Epithelial cell of esophagus (primary cell): ENCODE results near the gene AGXT.

Experiments used
- DNase-seq: peaks from one replicate; pipeline ENCODE4 v3.0.0; 2010; ENCODE audit warnings: low read depth
- H3K4me3 ChIP-seq: 2 replicates; pipeline ENCODE4 v1.5.1; 2011; ENCODE audit warnings: mild to moderate bottlenecking, low read length, control low read depth
- CTCF ChIP-seq: IDR thresholded peaks from 2 replicates; pipeline ENCODE4 v1.5.1; 2011; ENCODE audit warnings: low read depth, mild to moderate bottlenecking, low read length, control low read depth, inconsistent platforms; ENCODE audit not compliant: insufficient read depth; ENCODE audit errors: missing control alignments

Gene AGXT

DNA sequence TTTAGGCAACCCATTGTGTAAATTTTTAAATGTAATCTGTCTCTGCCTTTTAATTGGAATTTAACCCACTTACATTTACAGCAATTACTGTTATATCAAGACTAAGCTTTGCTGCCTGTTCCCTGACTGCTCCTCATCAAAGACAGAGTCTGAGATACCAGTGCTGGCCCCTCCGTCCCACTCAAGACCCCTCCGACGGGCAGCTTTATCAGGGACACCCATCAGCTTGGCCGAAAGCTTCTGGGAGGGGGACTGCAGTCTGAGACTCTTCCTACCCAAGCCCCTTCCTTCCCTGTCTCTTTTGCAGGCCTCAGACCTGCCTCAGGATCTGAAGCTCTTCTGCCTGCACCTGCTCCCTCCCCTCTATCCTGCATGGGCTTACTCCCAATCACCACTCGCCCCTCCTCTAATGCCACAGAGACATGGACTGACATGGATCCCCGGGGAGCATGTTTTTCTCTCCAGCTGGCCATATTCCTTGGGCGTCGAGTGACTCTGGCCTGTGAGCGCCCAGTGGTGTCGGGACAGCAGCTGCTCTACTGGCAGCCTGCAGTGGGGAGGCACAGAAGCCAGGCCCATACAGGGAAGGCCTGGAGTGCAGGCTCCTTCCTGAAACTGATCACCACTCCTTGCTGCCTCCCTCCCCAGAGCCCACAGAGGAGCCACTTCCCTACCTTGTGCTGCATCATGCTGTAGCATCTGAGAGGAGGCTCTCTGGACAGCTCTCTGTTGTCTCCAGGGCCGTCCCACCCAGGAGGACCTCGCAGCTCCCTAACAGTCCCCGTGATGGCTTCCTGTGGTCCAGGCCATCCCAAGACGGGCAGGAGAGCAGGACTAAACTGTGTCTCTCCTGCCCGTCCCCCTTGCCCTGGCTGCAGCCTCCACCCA is 44.9 kb upstream of the AGXT start:
- H3K4me3 ChIP-seq, result no peak overlapping the region
- DNase-seq, result no peak
- TF ChIP-seq CTCF, result no peak

DNA sequence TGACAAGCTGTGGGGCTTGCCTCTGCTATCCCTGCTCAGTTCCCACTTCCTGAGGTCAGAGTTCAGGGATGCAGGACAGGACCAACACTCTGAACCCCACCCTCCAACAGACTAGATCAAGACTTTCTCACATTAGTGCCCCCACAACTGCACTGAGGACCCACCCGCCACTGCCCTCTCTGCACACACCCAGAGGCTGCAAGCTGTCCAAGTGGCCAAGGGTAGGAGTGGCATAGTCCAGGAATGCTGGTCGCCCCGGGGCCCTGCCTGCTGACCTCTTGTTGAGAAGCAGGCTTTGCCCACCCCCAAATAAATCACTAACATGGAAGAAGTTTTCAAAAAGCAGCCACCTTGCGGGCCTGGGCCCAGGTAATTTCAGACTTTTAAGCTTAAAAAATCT is 43.1 kb upstream of the AGXT start:
- no peak for TF ChIP-seq CTCF
- DNase-seq, result no peak
- no peak overlapping the region for H3K4me3 ChIP-seq

DNA sequence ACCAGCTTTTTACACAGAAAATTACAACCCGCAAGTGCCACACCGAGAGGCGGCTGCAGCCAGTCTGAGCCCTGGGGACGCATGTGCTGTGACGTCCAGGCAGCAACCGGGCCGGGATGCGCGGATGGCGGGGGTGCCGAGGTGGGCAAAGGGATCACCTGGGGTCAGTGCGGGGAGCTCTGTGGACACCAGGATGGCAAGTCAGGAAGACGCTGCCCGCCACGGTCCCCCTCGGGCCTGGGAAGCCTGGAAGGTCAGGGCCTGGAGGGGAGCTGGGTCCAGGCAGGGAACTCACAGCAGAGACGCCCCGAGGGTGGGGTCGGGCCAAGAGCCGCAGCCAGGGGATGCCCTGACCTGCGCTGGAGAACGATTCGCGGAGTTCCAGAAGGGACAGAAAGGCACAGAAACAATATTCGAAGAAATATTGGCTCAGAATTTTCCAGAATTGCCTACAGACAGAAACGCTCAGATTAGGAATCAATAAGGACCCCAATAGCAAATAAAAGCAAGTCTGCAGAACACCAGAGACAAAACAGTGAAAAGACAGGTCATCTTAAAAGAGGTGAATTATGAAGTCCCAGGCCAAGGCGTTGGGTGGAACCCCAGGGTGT is 36.9 kb upstream of the AGXT start:
- H3K4me3 ChIP-seq, result no peak overlapping the region
- no peak for TF ChIP-seq CTCF
- no peak for DNase-seq

GRCh38 chr2:240832205-240832727 is 36.4 kb upstream of the AGXT start:
- H3K4me3 ChIP-seq, result no peak overlapping the region
- DNase-seq, result peak; percentile 69
- no peak for TF ChIP-seq CTCF

- no peak for TF ChIP-seq CTCF
- H3K4me3 ChIP-seq, result no peak overlapping the region
- no peak for DNase-seq
These were observed 35.6 kb upstream of the AGXT start for GRCh38 chr2:240832921-240833494.

GRCh38 chr2:240833724-240834285 is 34.8 kb upstream of the AGXT start:
- TF ChIP-seq CTCF, result no peak
- no peak for DNase-seq
- no peak overlapping the region for H3K4me3 ChIP-seq
